ENCODE results near the gene MCTP1.

The MCTP1 gene

DNA sequence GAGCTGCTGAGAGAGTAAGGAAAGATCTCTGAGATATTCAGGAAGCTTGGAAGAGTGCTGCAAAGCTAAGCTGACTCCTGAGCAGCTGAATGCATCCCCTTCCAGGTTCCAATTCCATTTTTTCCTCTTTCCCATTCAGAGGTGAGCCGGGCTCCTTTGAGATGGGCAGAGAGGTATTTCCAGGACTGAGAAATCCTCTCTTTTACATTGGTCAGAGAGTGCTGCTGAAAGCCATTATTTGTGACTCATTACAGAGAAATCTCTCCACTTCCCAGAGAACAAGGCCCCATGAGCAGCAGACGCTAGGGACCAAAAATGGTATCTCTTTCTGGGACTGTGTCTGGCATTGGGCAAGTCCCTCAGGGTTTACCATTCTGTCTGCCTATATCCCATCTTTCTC lies 3.7 kb downstream of the MCTP1 start:
- Histone ChIP-seq H3K4me3 (ENCODE audit: low read length) (no peak overlapping the region), H3K9ac (ENCODE audit: low read length) (no peak overlapping the region), H3K36me3 (ENCODE audit: control insufficient read depth, insufficient read depth, low read length) (no peaks in the 10 kb centered on the region), H3K4me1 (ENCODE audit: control insufficient read depth, insufficient read depth, low read length) (peaks cover 8% of the 10 kb centered on the region), H3K27me3 (ENCODE audit: control insufficient read depth, insufficient read depth, low read length) (peaks cover 36% of the 10 kb centered on the region), H3K9me3 (ENCODE audit: control insufficient read depth, low read length) (no peaks in the 10 kb centered on the region)

DNA sequence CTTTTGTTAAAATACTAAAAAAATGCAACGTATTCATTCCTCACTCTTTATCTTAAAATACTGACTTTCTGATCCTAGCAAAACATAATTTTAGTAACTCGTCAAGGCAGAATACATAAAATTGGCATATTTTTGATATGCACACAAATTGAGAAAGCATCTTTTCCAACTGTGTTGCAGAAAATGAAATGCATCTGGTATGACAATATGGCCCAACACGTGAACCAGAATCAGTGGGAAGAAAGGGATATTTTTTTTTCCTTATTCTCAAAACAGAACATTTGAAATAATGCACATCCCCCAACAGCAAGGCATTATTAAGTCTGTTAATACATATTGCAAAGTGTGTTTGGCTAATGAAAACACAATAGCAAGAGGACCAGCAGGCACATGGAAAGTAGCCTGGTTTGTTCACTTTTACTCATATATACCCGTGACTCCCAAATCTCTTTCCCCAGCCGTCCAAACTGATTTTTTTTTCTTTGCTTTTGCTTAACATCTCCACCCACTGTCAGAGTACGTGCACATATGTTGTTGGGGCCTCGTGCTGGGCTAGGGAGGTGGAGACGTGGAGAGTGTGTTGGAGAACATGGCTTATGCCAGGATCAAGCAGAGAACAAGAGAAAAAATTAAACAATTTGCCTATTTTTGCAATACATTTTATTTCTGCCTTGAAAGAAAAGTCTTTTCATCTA lies 4.3 kb downstream of the MCTP1 start:
- Histone ChIP-seq H3K9ac (ENCODE audit: low read length) (no peak overlapping the region), H3K4me3 (ENCODE audit: low read length) (no peak overlapping the region), H3K36me3 (ENCODE audit: control insufficient read depth, insufficient read depth, low read length) (no peaks in the 10 kb centered on the region), H3K27me3 (ENCODE audit: control insufficient read depth, insufficient read depth, low read length) (peaks cover 32% of the 10 kb centered on the region), H3K9me3 (ENCODE audit: control insufficient read depth, low read length) (no peaks in the 10 kb centered on the region), H3K4me1 (ENCODE audit: control insufficient read depth, insufficient read depth, low read length) (peaks cover 8% of the 10 kb centered on the region)

DNA sequence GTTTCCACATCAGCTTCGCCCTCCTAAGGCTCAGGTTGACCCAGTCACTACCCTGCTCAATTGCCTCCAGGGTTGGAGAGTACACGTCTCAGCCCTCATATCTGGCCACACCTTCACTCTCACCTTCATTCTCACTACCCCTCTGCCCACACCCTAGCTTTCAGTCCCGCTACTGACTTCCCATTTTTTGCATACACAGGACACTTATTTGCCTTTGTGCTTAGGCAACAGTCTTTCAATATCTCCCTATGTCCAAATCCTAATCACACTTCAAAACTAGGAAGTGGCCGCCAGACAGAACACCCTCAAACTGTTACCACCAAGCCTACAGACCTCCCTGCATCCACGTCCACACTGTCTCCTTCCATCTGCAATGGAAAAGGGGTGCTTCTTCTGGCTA lies 10.9 kb downstream of the MCTP1 start:
- Histone ChIP-seq H3K36me3 (ENCODE audit: control insufficient read depth, insufficient read depth, low read length) (no peaks in the 10 kb centered on the region), H3K4me1 (ENCODE audit: control insufficient read depth, insufficient read depth, low read length) (no peaks in the 10 kb centered on the region), H3K9ac (ENCODE audit: low read length) (no peak overlapping the region), H3K9me3 (ENCODE audit: control insufficient read depth, low read length) (no peaks in the 10 kb centered on the region), H3K4me3 (ENCODE audit: low read length) (no peak overlapping the region), H3K27me3 (ENCODE audit: control insufficient read depth, insufficient read depth, low read length) (no peaks in the 10 kb centered on the region)

DNA sequence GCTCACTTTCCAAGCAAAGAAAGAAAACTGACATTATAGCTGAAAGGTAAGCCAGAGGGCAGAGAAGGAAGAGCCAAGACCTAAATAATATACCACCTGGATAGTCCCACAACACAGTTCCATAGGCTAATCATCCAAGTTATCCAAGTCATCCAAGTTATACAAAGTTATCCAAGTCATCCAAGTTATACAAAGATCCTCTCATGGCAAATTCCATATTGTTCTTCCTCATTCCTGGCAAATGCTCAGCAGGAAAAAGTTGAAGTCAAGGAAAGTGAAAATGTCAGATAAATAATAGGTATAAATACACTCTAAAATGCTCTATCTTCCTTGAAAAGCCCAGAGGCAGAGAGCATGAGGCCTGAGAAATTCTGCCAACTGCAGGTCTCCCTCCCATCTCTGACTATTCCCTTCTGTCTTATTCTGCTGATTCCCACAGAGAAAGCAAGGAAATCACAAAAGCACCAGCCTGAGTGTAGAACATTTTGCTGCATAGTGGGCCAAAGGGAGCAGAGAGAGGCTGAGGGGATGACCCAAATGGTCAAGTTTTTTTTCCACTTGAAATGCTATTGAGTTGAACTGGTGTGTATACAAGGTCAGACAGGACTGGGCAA lies 12.5 kb downstream of the MCTP1 start:
- H3K4me3 ChIP-seq (ENCODE audit: low read length): no peak overlapping the region
- no peaks in the 10 kb centered on the region for H3K27me3 ChIP-seq (ENCODE audit: control insufficient read depth, insufficient read depth, low read length)
- no peaks in the 10 kb centered on the region for H3K9me3 ChIP-seq (ENCODE audit: control insufficient read depth, low read length)
- no peaks in the 10 kb centered on the region for H3K36me3 ChIP-seq (ENCODE audit: control insufficient read depth, insufficient read depth, low read length)
- no peak overlapping the region for H3K9ac ChIP-seq (ENCODE audit: low read length)
- no peaks in the 10 kb centered on the region for H3K4me1 ChIP-seq (ENCODE audit: control insufficient read depth, insufficient read depth, low read length)

DNA sequence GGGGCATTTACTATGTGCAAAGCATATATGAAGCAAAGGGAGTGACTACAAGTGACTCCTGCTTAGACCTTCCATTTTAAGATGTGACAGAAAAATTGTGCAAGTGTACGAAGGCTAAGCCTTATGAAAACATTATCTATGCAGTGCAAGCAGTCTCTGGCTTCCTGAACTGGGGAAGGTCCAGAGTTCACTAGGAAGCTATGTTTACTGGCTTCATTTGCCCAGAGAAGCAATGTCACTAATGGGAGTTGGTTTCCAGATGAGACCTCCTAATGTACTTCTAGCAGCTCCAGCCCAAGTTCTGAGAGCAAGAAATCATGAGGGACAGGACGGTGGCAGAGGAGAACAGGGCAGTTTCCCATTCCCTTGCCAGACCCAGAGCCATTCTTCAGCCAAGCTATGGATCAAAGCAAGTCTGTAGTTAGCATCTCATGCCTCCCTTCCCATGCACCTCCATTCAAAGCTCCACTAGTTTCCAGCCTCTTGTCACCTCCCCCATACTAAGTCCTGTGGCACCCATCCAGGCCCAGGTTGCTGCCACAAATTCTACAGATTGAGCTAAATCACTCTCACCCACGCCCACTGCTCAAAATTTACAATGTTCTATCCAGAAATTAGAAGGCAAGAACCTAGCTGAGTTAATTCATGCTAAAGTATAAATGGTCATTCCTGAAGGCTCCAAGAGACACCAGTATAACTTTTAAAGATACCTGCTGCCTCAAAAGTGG lies 21.8 kb downstream of the MCTP1 start:
- Histone ChIP-seq H3K4me1 (ENCODE audit: control insufficient read depth, insufficient read depth, low read length) (no peaks in the 10 kb centered on the region), H3K27me3 (ENCODE audit: control insufficient read depth, insufficient read depth, low read length) (no peaks in the 10 kb centered on the region), H3K9ac (ENCODE audit: low read length) (no peak overlapping the region), H3K4me3 (ENCODE audit: low read length) (no peak overlapping the region), H3K9me3 (ENCODE audit: control insufficient read depth, low read length) (no peaks in the 10 kb centered on the region), H3K36me3 (ENCODE audit: control insufficient read depth, insufficient read depth, low read length) (no peaks in the 10 kb centered on the region)

DNA sequence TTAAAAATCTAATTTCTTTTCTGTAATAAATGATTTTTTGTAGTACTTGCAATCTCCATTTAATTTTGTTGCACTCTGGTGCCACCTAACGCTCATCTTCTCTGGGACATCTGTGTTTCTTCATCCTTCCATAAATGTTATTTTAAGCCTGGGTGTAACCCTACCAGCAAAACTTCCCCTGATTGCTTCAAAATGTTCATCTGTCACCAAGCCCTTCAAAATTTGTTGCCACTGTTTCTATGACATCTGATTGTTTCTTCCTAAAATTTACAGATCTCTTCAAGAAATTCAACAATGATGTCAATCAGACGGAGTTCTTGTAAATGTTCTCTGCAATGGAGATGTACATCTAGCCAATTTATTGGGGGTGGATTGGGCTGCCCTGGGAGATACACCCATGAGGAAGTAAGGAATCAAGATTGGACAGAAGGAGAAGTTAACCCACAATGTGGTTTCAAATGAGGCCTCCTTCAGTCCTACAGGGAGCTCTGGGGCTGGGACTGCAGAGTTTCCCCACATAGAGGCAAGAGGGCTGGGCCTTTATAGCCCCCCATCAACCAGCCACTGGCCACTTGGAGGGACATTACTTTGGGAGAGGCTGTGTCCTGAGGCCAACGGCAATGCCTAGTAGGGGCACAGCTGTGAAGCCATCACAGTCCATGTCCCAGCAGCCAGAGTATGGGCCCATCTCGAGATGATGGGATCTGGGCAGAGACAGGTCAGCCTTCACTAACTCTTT lies 23.3 kb downstream of the MCTP1 start:
- Histone ChIP-seq H3K27me3 (ENCODE audit: control insufficient read depth, insufficient read depth, low read length) (no peaks in the 10 kb centered on the region), H3K4me1 (ENCODE audit: control insufficient read depth, insufficient read depth, low read length) (no peaks in the 10 kb centered on the region), H3K36me3 (ENCODE audit: control insufficient read depth, insufficient read depth, low read length) (no peaks in the 10 kb centered on the region), H3K9me3 (ENCODE audit: control insufficient read depth, low read length) (no peaks in the 10 kb centered on the region), H3K4me3 (ENCODE audit: low read length) (no peak overlapping the region), H3K9ac (ENCODE audit: low read length) (no peak overlapping the region)

DNA sequence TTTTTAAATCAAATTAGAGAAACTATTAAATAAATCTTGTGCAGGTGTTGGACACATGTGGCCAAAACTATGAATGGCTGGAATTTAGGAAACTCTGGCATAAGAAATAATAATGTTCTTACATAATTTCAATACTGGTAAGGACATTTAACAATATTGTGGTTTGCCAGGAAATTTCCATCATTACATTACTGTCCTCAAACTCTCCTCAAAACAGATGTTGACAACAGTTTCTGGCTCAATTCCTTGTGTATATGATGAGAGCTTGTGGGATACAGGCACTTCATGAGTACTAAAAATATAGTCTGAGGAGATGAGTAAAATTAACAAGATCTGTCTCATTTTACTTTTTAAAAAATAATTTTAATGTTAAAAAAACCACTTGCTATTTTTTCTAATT lies 27.9 kb downstream of the MCTP1 start:
- H3K4me3 ChIP-seq (ENCODE audit: low read length): no peak overlapping the region
- H3K4me1 ChIP-seq (ENCODE audit: control insufficient read depth, insufficient read depth, low read length): no peaks in the 10 kb centered on the region
- H3K9ac ChIP-seq (ENCODE audit: low read length): no peak overlapping the region
- no peaks in the 10 kb centered on the region for H3K27me3 ChIP-seq (ENCODE audit: control insufficient read depth, insufficient read depth, low read length)
- no peaks in the 10 kb centered on the region for H3K36me3 ChIP-seq (ENCODE audit: control insufficient read depth, insufficient read depth, low read length)
- H3K9me3 ChIP-seq (ENCODE audit: control insufficient read depth, low read length): no peaks in the 10 kb centered on the region

GRCh38 chr5:95256446-95256845 lies 28.4 kb downstream of the MCTP1 start:
- no peaks in the 10 kb centered on the region for H3K36me3 ChIP-seq (ENCODE audit: control insufficient read depth, insufficient read depth, low read length)
- H3K27me3 ChIP-seq (ENCODE audit: control insufficient read depth, insufficient read depth, low read length): no peaks in the 10 kb centered on the region
- H3K4me1 ChIP-seq (ENCODE audit: control insufficient read depth, insufficient read depth, low read length): no peaks in the 10 kb centered on the region
- no peak overlapping the region for H3K9ac ChIP-seq (ENCODE audit: low read length)
- H3K4me3 ChIP-seq (ENCODE audit: low read length): no peak overlapping the region
- no peaks in the 10 kb centered on the region for H3K9me3 ChIP-seq (ENCODE audit: control insufficient read depth, low read length)

GRCh38 chr5:95252801-95253200 lies 32.1 kb downstream of the MCTP1 start:
- H3K27me3 ChIP-seq (ENCODE audit: control insufficient read depth, insufficient read depth, low read length): no peaks in the 10 kb centered on the region
- no peaks in the 10 kb centered on the region for H3K4me1 ChIP-seq (ENCODE audit: control insufficient read depth, insufficient read depth, low read length)
- no peak overlapping the region for H3K4me3 ChIP-seq (ENCODE audit: low read length)
- H3K9me3 ChIP-seq (ENCODE audit: control insufficient read depth, low read length): no peaks in the 10 kb centered on the region
- no peak overlapping the region for H3K9ac ChIP-seq (ENCODE audit: low read length)
- no peaks in the 10 kb centered on the region for H3K36me3 ChIP-seq (ENCODE audit: control insufficient read depth, insufficient read depth, low read length)

- Histone ChIP-seq H3K36me3 (ENCODE audit: control insufficient read depth, insufficient read depth, low read length) (no peaks in the 10 kb centered on the region), H3K4me3 (ENCODE audit: low read length) (no peak overlapping the region), H3K4me1 (ENCODE audit: control insufficient read depth, insufficient read depth, low read length) (no peaks in the 10 kb centered on the region), H3K27me3 (ENCODE audit: control insufficient read depth, insufficient read depth, low read length) (no peaks in the 10 kb centered on the region), H3K9me3 (ENCODE audit: control insufficient read depth, low read length) (no peaks in the 10 kb centered on the region), H3K9ac (ENCODE audit: low read length) (no peak overlapping the region)
These were observed 33.7 kb downstream of the MCTP1 start for GRCh38 chr5:95251185-95251584.

GRCh38 chr5:95244479-95244878 lies 40.4 kb downstream of the MCTP1 start:
- H3K4me1 ChIP-seq (ENCODE audit: control insufficient read depth, insufficient read depth, low read length): no peaks in the 10 kb centered on the region
- H3K27me3 ChIP-seq (ENCODE audit: control insufficient read depth, insufficient read depth, low read length): no peaks in the 10 kb centered on the region
- H3K9me3 ChIP-seq (ENCODE audit: control insufficient read depth, low read length): no peaks in the 10 kb centered on the region
- no peak overlapping the region for H3K4me3 ChIP-seq (ENCODE audit: low read length)
- no peaks in the 10 kb centered on the region for H3K36me3 ChIP-seq (ENCODE audit: control insufficient read depth, insufficient read depth, low read length)
- no peak overlapping the region for H3K9ac ChIP-seq (ENCODE audit: low read length)

GRCh38 chr5:95241635-95242034 lies 43.3 kb downstream of the MCTP1 start:
- H3K9ac ChIP-seq (ENCODE audit: low read length): no peak overlapping the region
- H3K9me3 ChIP-seq (ENCODE audit: control insufficient read depth, low read length): no peaks in the 10 kb centered on the region
- H3K27me3 ChIP-seq (ENCODE audit: control insufficient read depth, insufficient read depth, low read length): no peaks in the 10 kb centered on the region
- H3K4me1 ChIP-seq (ENCODE audit: control insufficient read depth, insufficient read depth, low read length): no peaks in the 10 kb centered on the region
- no peak overlapping the region for H3K4me3 ChIP-seq (ENCODE audit: low read length)
- no peaks in the 10 kb centered on the region for H3K36me3 ChIP-seq (ENCODE audit: control insufficient read depth, insufficient read depth, low read length)

Data from mucosa of stomach (tissue), 1 donor.